WTC11 (cell line): ENCODE measurements around the gene ZNF550. TPM values are rescaled to one million over a fixed set of nuclear protein-coding genes. Genes with fewer than 3 reads are reported as not detected.

Experiments used
- CBFB ChIP-seq: sonication (generic); formaldehyde crosslinking; IDR thresholded peaks from 2 replicates; pipeline ENCODE4 v1.8.1; 2022; ENCODE audit warnings: mild to moderate bottlenecking, low read depth, missing genetic modification reagents
- CREB1 ChIP-seq: sonication (generic); formaldehyde crosslinking; IDR thresholded peaks from 2 replicates; pipeline ENCODE4 v1.8.0; 2023; ENCODE audit warnings: mild to moderate bottlenecking, missing genetic modification reagents
- CREM ChIP-seq: sonication (generic); formaldehyde crosslinking; IDR thresholded peaks from 2 replicates; pipeline ENCODE4 v1.8.1; 2022; ENCODE audit warnings: mild to moderate bottlenecking, missing genetic modification reagents, moderate library complexity
- ELF4 ChIP-seq: sonication (generic); formaldehyde crosslinking; IDR thresholded peaks from 2 replicates; pipeline ENCODE4 v1.8.1; 2022; ENCODE audit warnings: low read depth, mild to moderate bottlenecking, moderate library complexity, missing genetic modification reagents
- FOXJ3 ChIP-seq: sonication (generic); formaldehyde crosslinking; IDR thresholded peaks from 2 replicates; pipeline ENCODE4 v1.9.0; 2021; ENCODE audit warnings: missing genetic modification reagents, mild to moderate bottlenecking, borderline replicate concordance
- FOXP1 ChIP-seq: sonication (generic); formaldehyde crosslinking; IDR thresholded peaks from 2 replicates; pipeline ENCODE4 v1.8.0; 2022; ENCODE audit warnings: missing genetic modification reagents, mild to moderate bottlenecking, moderate library complexity, borderline replicate concordance
- MXD4 ChIP-seq: fragments of 250-450 bp; sonication (Bioruptor Pico); IDR thresholded peaks from 2 replicates; pipeline ENCODE4 v1.8.0; 2021; ENCODE audit warnings: mild to moderate bottlenecking, moderate library complexity, borderline replicate concordance
- NR1H2 ChIP-seq: sonication (generic); formaldehyde crosslinking; IDR thresholded peaks from 2 replicates; pipeline ENCODE4 v1.9.0; 2021; ENCODE audit warnings: mild to moderate bottlenecking, moderate library complexity, missing genetic modification reagents
- NR3C1 ChIP-seq: sonication (generic); formaldehyde crosslinking; conservative IDR thresholded peaks from 2 replicates; pipeline ENCODE4 v1.8.1; 2023; ENCODE audit warnings: low read depth, mild to moderate bottlenecking, missing genetic modification reagents
- PRRX2 ChIP-seq: fragments of 250-450 bp; sonication (Bioruptor Pico); IDR thresholded peaks from 2 replicates; pipeline ENCODE4 v1.8.0; 2021; ENCODE audit warnings: mild to moderate bottlenecking
- SOX15 ChIP-seq: fragments of 250-450 bp; sonication (Bioruptor Pico); IDR thresholded peaks from 2 replicates; pipeline ENCODE4 v1.9.0; 2021; ENCODE audit warnings: mild to moderate bottlenecking
- total RNA-seq: library from RNA; stranded (reverse); gene quantifications from 3 replicates; pipeline ENCODE4 v1.2.3, GENCODE V29; 2021
- TF ChIP-seq, protein P1 (sequence below): sonication (generic); formaldehyde crosslinking; IDR thresholded peaks from 2 replicates; pipeline ENCODE4 v1.8.1; 2022; ENCODE audit warnings: mild to moderate bottlenecking, moderate library complexity, missing genetic modification reagents
- TF ChIP-seq, protein P2 (sequence below): fragments of 250-450 bp; sonication (Bioruptor Pico); IDR thresholded peaks from 2 replicates; pipeline ENCODE4 v1.9.0; 2021; ENCODE audit warnings: mild to moderate bottlenecking, borderline replicate concordance
- TF ChIP-seq, protein P3 (sequence below): sonication (generic); formaldehyde crosslinking; IDR thresholded peaks from 2 replicates; pipeline ENCODE4 v1.8.1; 2023; ENCODE audit warnings: mild to moderate bottlenecking, missing genetic modification reagents, moderate library complexity
- TF ChIP-seq, protein P4 (sequence below): sonication (generic); formaldehyde crosslinking; IDR thresholded peaks from 2 replicates; pipeline ENCODE4 v1.8.1; 2022; ENCODE audit warnings: low read depth, mild to moderate bottlenecking, moderate library complexity, missing genetic modification reagents, borderline replicate concordance
- TF ChIP-seq, protein P5 (sequence below): sonication (generic); formaldehyde crosslinking; IDR thresholded peaks from 2 replicates; pipeline ENCODE4 v1.8.0; 2023; ENCODE audit warnings: mild to moderate bottlenecking, missing genetic modification reagents
- TF ChIP-seq, protein P6 (sequence below): sonication (generic); formaldehyde crosslinking; IDR thresholded peaks from 2 replicates; pipeline ENCODE4 v1.8.0; 2022; ENCODE audit warnings: missing genetic modification reagents
- TF ChIP-seq, protein P7 (sequence below): sonication (generic); formaldehyde crosslinking; IDR thresholded peaks from 2 replicates; pipeline ENCODE4 v1.8.1; 2023; ENCODE audit warnings: mild to moderate bottlenecking, moderate library complexity, missing genetic modification reagents
- TF ChIP-seq, protein P8 (sequence below): sonication (generic); formaldehyde crosslinking; IDR thresholded peaks from 2 replicates; pipeline ENCODE4 v1.8.1; 2023; ENCODE audit warnings: mild to moderate bottlenecking, missing genetic modification reagents, borderline replicate concordance

ZNF550 gene
- total RNA-seq, 1 experiment from 2014 or later, result 17.5 TPM

DNA sequence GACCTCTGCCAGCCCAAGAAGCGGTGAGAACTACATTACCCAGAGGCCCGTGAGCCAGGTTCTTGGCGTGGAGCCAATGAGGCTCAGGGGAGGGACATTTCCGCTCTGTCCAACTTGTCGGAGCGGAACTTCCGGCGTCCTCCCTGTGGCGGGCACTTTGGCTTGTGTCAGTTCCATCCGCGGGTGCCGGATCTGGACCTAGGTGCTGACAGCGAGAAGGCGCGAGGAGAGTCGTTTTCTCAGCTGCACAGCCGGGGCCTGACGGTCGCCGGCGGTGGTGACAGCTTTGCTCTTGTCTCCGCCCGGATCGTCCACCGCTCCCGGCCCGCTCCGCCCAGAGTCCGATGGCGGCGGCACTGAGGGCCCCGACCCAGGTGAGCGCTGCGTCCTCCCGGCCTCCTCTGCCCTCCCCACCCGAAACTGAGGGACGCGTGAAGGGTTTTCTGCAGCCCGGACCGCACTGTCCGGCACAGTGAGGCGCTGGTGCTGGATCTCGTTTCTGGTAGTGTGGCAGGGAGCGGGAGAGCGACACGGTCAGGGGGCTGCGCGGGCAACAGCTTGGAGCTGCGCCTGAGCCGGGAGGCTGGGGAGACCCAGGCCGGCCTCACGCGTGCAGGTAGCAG is 40.2 kb upstream of the ZNF550 start, which contains the start of gene ZNF530 (continued):
- TF ChIP-seq, protein P1, sequence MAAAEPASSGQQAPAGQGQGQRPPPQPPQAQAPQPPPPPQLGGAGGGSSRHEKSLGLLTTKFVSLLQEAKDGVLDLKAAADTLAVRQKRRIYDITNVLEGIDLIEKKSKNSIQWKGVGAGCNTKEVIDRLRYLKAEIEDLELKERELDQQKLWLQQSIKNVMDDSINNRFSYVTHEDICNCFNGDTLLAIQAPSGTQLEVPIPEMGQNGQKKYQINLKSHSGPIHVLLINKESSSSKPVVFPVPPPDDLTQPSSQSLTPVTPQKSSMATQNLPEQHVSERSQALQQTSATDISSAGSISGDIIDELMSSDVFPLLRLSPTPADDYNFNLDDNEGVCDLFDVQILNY (CRISPR knock-in tag), result peak; percentile 72; the same call in 1 of the 2 replicates
- no peak for TF ChIP-seq FOXP1 (CRISPR knock-in tag)
- no peak for TF ChIP-seq ELF4 (CRISPR knock-in tag)
- no peak for TF ChIP-seq NR1H2
- TF ChIP-seq, protein P2, sequence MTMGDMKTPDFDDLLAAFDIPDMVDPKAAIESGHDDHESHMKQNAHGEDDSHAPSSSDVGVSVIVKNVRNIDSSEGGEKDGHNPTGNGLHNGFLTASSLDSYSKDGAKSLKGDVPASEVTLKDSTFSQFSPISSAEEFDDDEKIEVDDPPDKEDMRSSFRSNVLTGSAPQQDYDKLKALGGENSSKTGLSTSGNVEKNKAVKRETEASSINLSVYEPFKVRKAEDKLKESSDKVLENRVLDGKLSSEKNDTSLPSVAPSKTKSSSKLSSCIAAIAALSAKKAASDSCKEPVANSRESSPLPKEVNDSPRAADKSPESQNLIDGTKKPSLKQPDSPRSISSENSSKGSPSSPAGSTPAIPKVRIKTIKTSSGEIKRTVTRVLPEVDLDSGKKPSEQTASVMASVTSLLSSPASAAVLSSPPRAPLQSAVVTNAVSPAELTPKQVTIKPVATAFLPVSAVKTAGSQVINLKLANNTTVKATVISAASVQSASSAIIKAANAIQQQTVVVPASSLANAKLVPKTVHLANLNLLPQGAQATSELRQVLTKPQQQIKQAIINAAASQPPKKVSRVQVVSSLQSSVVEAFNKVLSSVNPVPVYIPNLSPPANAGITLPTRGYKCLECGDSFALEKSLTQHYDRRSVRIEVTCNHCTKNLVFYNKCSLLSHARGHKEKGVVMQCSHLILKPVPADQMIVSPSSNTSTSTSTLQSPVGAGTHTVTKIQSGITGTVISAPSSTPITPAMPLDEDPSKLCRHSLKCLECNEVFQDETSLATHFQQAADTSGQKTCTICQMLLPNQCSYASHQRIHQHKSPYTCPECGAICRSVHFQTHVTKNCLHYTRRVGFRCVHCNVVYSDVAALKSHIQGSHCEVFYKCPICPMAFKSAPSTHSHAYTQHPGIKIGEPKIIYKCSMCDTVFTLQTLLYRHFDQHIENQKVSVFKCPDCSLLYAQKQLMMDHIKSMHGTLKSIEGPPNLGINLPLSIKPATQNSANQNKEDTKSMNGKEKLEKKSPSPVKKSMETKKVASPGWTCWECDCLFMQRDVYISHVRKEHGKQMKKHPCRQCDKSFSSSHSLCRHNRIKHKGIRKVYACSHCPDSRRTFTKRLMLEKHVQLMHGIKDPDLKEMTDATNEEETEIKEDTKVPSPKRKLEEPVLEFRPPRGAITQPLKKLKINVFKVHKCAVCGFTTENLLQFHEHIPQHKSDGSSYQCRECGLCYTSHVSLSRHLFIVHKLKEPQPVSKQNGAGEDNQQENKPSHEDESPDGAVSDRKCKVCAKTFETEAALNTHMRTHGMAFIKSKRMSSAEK (CRISPR knock-in tag), result no peak
- TF ChIP-seq NR3C1 (CRISPR knock-in tag), result no peak
- TF ChIP-seq, protein P3, sequence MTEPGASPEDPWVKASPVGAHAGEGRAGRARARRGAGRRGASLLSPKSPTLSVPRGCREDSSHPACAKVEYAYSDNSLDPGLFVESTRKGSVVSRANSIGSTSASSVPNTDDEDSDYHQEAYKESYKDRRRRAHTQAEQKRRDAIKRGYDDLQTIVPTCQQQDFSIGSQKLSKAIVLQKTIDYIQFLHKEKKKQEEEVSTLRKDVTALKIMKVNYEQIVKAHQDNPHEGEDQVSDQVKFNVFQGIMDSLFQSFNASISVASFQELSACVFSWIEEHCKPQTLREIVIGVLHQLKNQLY (CRISPR knock-in tag), result no peak
- no peak for TF ChIP-seq CREB1 (CRISPR knock-in tag)
- TF ChIP-seq, protein P4, sequence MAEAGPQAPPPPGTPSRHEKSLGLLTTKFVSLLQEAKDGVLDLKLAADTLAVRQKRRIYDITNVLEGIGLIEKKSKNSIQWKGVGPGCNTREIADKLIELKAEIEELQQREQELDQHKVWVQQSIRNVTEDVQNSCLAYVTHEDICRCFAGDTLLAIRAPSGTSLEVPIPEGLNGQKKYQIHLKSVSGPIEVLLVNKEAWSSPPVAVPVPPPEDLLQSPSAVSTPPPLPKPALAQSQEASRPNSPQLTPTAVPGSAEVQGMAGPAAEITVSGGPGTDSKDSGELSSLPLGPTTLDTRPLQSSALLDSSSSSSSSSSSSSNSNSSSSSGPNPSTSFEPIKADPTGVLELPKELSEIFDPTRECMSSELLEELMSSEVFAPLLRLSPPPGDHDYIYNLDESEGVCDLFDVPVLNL (CRISPR knock-in tag), result no peak
- TF ChIP-seq, protein P5, sequence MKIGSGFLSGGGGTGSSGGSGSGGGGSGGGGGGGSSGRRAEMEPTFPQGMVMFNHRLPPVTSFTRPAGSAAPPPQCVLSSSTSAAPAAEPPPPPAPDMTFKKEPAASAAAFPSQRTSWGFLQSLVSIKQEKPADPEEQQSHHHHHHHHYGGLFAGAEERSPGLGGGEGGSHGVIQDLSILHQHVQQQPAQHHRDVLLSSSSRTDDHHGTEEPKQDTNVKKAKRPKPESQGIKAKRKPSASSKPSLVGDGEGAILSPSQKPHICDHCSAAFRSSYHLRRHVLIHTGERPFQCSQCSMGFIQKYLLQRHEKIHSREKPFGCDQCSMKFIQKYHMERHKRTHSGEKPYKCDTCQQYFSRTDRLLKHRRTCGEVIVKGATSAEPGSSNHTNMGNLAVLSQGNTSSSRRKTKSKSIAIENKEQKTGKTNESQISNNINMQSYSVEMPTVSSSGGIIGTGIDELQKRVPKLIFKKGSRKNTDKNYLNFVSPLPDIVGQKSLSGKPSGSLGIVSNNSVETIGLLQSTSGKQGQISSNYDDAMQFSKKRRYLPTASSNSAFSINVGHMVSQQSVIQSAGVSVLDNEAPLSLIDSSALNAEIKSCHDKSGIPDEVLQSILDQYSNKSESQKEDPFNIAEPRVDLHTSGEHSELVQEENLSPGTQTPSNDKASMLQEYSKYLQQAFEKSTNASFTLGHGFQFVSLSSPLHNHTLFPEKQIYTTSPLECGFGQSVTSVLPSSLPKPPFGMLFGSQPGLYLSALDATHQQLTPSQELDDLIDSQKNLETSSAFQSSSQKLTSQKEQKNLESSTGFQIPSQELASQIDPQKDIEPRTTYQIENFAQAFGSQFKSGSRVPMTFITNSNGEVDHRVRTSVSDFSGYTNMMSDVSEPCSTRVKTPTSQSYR (CRISPR knock-in tag), result no peak
- TF ChIP-seq CBFB, result no peak
- peak; percentile 56; the same call in 1 of the 2 replicates for TF ChIP-seq CREM (CRISPR knock-in tag)
- TF ChIP-seq, protein P6, sequence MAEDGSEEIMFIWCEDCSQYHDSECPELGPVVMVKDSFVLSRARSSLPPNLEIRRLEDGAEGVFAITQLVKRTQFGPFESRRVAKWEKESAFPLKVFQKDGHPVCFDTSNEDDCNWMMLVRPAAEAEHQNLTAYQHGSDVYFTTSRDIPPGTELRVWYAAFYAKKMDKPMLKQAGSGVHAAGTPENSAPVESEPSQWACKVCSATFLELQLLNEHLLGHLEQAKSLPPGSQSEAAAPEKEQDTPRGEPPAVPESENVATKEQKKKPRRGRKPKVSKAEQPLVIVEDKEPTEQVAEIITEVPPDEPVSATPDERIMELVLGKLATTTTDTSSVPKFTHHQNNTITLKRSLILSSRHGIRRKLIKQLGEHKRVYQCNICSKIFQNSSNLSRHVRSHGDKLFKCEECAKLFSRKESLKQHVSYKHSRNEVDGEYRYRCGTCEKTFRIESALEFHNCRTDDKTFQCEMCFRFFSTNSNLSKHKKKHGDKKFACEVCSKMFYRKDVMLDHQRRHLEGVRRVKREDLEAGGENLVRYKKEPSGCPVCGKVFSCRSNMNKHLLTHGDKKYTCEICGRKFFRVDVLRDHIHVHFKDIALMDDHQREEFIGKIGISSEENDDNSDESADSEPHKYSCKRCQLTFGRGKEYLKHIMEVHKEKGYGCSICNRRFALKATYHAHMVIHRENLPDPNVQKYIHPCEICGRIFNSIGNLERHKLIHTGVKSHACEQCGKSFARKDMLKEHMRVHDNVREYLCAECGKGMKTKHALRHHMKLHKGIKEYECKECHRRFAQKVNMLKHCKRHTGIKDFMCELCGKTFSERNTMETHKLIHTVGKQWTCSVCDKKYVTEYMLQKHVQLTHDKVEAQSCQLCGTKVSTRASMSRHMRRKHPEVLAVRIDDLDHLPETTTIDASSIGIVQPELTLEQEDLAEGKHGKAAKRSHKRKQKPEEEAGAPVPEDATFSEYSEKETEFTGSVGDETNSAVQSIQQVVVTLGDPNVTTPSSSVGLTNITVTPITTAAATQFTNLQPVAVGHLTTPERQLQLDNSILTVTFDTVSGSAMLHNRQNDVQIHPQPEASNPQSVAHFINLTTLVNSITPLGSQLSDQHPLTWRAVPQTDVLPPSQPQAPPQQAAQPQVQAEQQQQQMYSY (CRISPR knock-in tag), result no peak
- no peak for TF ChIP-seq SOX15 (CRISPR knock-in tag)
- TF ChIP-seq, protein P7, sequence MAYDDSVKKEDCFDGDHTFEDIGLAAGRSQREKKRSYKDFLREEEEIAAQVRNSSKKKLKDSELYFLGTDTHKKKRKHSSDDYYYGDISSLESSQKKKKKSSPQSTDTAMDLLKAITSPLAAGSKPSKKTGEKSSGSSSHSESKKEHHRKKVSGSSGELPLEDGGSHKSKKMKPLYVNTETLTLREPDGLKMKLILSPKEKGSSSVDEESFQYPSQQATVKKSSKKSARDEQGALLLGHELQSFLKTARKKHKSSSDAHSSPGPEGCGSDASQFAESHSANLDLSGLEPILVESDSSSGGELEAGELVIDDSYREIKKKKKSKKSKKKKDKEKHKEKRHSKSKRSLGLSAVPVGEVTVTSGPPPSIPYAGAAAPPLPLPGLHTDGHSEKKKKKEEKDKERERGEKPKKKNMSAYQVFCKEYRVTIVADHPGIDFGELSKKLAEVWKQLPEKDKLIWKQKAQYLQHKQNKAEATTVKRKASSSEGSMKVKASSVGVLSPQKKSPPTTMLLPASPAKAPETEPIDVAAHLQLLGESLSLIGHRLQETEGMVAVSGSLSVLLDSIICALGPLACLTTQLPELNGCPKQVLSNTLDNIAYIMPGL (CRISPR knock-in tag), result no peak
- no peak for TF ChIP-seq PRRX2 (CRISPR knock-in tag)
- TF ChIP-seq MXD4 (CRISPR knock-in tag), result no peak
- no peak for TF ChIP-seq FOXJ3 (CRISPR knock-in tag)
- TF ChIP-seq, protein P8, sequence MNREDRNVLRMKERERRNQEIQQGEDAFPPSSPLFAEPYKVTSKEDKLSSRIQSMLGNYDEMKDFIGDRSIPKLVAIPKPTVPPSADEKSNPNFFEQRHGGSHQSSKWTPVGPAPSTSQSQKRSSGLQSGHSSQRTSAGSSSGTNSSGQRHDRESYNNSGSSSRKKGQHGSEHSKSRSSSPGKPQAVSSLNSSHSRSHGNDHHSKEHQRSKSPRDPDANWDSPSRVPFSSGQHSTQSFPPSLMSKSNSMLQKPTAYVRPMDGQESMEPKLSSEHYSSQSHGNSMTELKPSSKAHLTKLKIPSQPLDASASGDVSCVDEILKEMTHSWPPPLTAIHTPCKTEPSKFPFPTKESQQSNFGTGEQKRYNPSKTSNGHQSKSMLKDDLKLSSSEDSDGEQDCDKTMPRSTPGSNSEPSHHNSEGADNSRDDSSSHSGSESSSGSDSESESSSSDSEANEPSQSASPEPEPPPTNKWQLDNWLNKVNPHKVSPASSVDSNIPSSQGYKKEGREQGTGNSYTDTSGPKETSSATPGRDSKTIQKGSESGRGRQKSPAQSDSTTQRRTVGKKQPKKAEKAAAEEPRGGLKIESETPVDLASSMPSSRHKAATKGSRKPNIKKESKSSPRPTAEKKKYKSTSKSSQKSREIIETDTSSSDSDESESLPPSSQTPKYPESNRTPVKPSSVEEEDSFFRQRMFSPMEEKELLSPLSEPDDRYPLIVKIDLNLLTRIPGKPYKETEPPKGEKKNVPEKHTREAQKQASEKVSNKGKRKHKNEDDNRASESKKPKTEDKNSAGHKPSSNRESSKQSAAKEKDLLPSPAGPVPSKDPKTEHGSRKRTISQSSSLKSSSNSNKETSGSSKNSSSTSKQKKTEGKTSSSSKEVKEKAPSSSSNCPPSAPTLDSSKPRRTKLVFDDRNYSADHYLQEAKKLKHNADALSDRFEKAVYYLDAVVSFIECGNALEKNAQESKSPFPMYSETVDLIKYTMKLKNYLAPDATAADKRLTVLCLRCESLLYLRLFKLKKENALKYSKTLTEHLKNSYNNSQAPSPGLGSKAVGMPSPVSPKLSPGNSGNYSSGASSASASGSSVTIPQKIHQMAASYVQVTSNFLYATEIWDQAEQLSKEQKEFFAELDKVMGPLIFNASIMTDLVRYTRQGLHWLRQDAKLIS (CRISPR knock-in tag), result no peak
